Measurements from ENCODE around the gene TAPBP. TPM values are rescaled to one million over a fixed set of nuclear protein-coding genes. Genes with fewer than 3 reads are reported as not detected.

The TAPBP gene
- total and polyA plus RNA-seq, 9 of the 15 experiments (the other 6 are each of a cell fraction or from before 2014, with no cell fraction given) = 5.6 to 74.0 (median 22.3) TPM

GRCh38 chr6:33277663-33278391 is 36.1 kb downstream of the TAPBP start (continued):
- TF ChIP-seq CBX3 (IDR thresholded peaks at IDR 0.05; ENCODE audit: borderline replicate concordance in 1 of 2, low read length in 2 of 2) (no peak), USF1 (CRISPR knock-in tag; IDR thresholded peaks at IDR 0.05) (peak; percentile 45), ZNF217 (CRISPR knock-in tag; IDR thresholded peaks at IDR 0.05) (no peak), CHAMP1 (IDR thresholded peaks at IDR 0.05) (no peak), SMARCC2 (IDR thresholded peaks at IDR 0.05; ENCODE audit: low read depth) (no peak), ETV5 (CRISPR knock-in tag; IDR thresholded peaks at IDR 0.05; ENCODE audit: low read depth) (no peak), SUPT5H (IDR thresholded peaks at IDR 0.05) (no peak), ZKSCAN1 (IDR thresholded peaks at IDR 0.05; ENCODE audit: low read depth, low read length) (no peak), ZFP30 (CRISPR knock-in tag; IDR thresholded peaks at IDR 0.05; ENCODE audit: borderline replicate concordance) (no peak), GTF2E2 (tag; IDR thresholded peaks at IDR 0.05) (no peak), ZNF280B (CRISPR knock-in tag; IDR thresholded peaks at IDR 0.05) (no peak), FOXM1 (IDR thresholded peaks at IDR 0.05; ENCODE audit: low read depth) (no peak), FOXM1 (CRISPR knock-in tag; IDR thresholded peaks at IDR 0.05; ENCODE audit: low read depth) (no peak), CLOCK (CRISPR knock-in tag; IDR thresholded peaks at IDR 0.05; ENCODE audit: borderline replicate concordance) (no peak), POLR2AphosphoS5 (IDR thresholded peaks at IDR 0.05; ENCODE audit: control insufficient read depth, insufficient read depth, low read depth, low read length) (no peak), CBX2 (IDR thresholded peaks at IDR 0.05; ENCODE audit: insufficient read depth, low read length, poor library complexity, severe bottlenecking) (no peak), LEF1 (IDR thresholded peaks at IDR 0.05) (no peak), DNMT1 (IDR thresholded peaks at IDR 0.05) (no peak), PATZ1 (CRISPR knock-in tag; IDR thresholded peaks at IDR 0.05; ENCODE audit: borderline replicate concordance) (no peak)

Measured in K562 (cell line).